Subcutaneous preadipocyte (primary cell): ENCODE data around the gene USF2. TPM values are rescaled to one million over a fixed set of nuclear protein-coding genes. Genes with fewer than 3 reads are reported as not detected.

Experiments
- total RNA-seq: library from RNA; depleted of rRNA; stranded (reverse); fragments of >200 nt; gene quantifications from 2 replicates; pipeline ENCODE4 v1.2.3, GENCODE V29; 2012

USF2 gene
- 53.6 and 59.4 TPM in 2 replicates for total RNA-seq

GRCh38 chr19:35268536-35269437, at the start of gene USF2:
TSS of gene USF2 (plus strand) at chr19:35268962. CDS start at chr19:35269102, 140 bp downstream.

GRCh38 chr19:35228177-35228930, 40.4 kb upstream of the USF2 start, which contains the start of gene FAM187B:
TSS of gene FAM187B (minus strand) at chr19:35228739. CDS start at chr19:35228680, 59 bp downstream.

GRCh38 chr19:35248310-35249145, 20.2 kb upstream of the USF2 start, which contains the start of gene LSR:
TSS of gene LSR (plus strand) at chr19:35249002. CDS start at chr19:35249023, 21 bp downstream.

DNA sequence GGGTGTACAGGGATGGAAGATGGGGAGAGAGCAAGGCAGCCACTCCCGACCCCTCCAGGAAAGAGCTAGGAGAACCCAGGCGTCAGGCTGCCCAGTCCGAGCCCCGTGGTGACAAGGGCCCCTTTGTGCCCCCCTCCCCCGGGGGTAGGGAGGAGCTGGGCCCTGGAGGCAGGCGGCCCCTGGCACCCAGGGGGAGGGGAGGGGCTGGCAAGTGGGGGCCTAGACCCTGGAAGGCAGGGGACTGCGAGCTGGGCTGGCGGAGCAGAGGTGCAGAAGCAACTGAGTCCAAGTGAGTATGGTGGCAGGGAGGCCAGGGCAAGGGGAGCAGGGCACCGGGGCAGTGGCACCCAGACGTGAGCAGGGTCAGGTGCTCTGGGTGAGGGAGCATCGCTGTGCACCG, 23.2 kb downstream of the USF2 start, which contains the start of gene MAG:
Gene MAG (plus strand): TSS at position 246 of the 400 bp plus-strand sequence. CDS start 3,248 bp downstream, outside the sequence.

DNA sequence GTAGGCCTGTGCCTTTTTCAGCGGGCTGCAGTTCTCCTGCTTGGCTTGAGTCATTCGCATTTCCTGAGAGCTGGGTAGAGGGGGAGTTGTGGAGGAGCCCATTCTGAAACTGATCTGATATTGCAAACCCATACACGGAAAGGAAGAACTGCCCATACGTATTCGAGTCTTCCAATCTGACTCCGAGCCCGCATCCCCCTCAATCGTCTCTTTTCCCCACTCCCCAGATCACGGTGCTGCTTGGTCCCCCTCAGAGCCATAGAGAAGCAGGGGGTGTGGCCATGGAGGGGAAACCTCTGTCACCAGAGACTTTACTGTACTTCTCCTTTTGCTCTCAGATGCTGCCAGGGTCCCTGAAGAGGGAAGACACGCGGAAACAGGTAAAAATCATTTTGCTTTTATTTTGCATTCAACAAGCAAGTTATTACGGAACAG, 60.1 kb downstream of the USF2 start, which contains the start of gene CD22:
Gene CD22 (plus strand): TSS at position 337 of the 435 bp plus-strand sequence. CDS start 2,854 bp downstream, outside the sequence.

Other genes starting within 250 kb of the USF2 start
- gene SCN1B, start 238.5 kb upstream of the USF2 start, total RNA-seq, result 2.2 TPM in 2 replicates
- gene HPN, start 227.2 kb upstream of the USF2 start, total RNA-seq, result not detected in 2 replicates
- not detected in 2 replicates for gene FXYD3, start 153.1 kb upstream of the USF2 start, total RNA-seq
- gene LGI4, start 133.9 kb upstream of the USF2 start, total RNA-seq, result under 0.01 and 0.20 TPM in 2 replicates
- 1.5 TPM in 1 of 2 replicates, not detected in the other for gene FXYD1, start 130.1 kb upstream of the USF2 start, total RNA-seq
- gene FXYD7, start 125.7 kb upstream of the USF2 start, total RNA-seq, result not detected in 2 replicates
- gene FXYD5, start 114.2 kb upstream of the USF2 start, total RNA-seq, result 64.9 and 80.5 TPM in 2 replicates
- not detected in 2 replicates for gene FAM187B, start 40.2 kb upstream of the USF2 start, total RNA-seq
- gene LSR, start 20.0 kb upstream of the USF2 start, total RNA-seq, result 0.73 and 0.98 TPM in 2 replicates
- gene HAMP, start 13.6 kb downstream of the USF2 start, total RNA-seq, result not detected in 2 replicates
- 0.59 TPM in 1 of 2 replicates, not detected in the other for gene MAG, start 23.2 kb downstream of the USF2 start, total RNA-seq
- gene CD22, start 60.2 kb downstream of the USF2 start, total RNA-seq, result 1.4 TPM in 1 of 2 replicates, not detected in the other
- not detected in 2 replicates for gene FFAR1, start 78.9 kb downstream of the USF2 start, total RNA-seq
- gene FFAR3, start 89.5 kb downstream of the USF2 start, total RNA-seq, result not detected in 2 replicates
- not detected in 2 replicates for gene GPR42, start 102.1 kb downstream of the USF2 start, total RNA-seq
- not detected in 2 replicates for gene FFAR2, start 179.3 kb downstream of the USF2 start, total RNA-seq
- not detected in 2 replicates for gene KRTDAP, start 221.5 kb downstream of the USF2 start, total RNA-seq
- 8.2 and 23.1 TPM in 2 replicates for gene DMKN, start 244.7 kb downstream of the USF2 start, total RNA-seq